Glutamatergic neuron (in vitro differentiated cells): ENCODE results near the gene FARS2. TPM values are rescaled to one million over a fixed set of nuclear protein-coding genes. Genes with fewer than 3 reads are reported as not detected.

Experiments
- DNase-seq: peaks from one replicate; pipeline ENCODE4 v3.0.0; 2022
- H3K27ac Mint-ChIP-seq: one replicate; pipeline ENCODE4 v1.8.0; 2020; ENCODE audit warnings: mild to moderate bottlenecking, mixed read lengths, inconsistent platforms; ENCODE audit not compliant: unreplicated experiment
- H3K27me3 Mint-ChIP-seq: one replicate; pipeline ENCODE4 v1.8.0; 2020; ENCODE audit warnings: mild to moderate bottlenecking, moderate library complexity, mixed read lengths, inconsistent platforms; ENCODE audit not compliant: unreplicated experiment
- H3K36me3 Mint-ChIP-seq: one replicate; pipeline ENCODE4 v1.8.0; 2020; ENCODE audit warnings: mild to moderate bottlenecking, mixed read lengths, inconsistent platforms; ENCODE audit not compliant: unreplicated experiment
- H3K4me1 Mint-ChIP-seq: one replicate; pipeline ENCODE4 v1.8.0; 2020; ENCODE audit warnings: mild to moderate bottlenecking, low read depth, mixed read lengths, inconsistent platforms; ENCODE audit not compliant: unreplicated experiment
- H3K4me3 Mint-ChIP-seq: one replicate; pipeline ENCODE4 v1.8.0; 2020; ENCODE audit warnings: mild to moderate bottlenecking, mixed read lengths, inconsistent platforms; ENCODE audit not compliant: unreplicated experiment
- H3K9me3 Mint-ChIP-seq: one replicate; pipeline ENCODE4 v1.8.0; 2020; ENCODE audit warnings: mild to moderate bottlenecking, moderate library complexity, mixed read lengths, inconsistent platforms; ENCODE audit not compliant: unreplicated experiment
- CTCF ChIP-seq: fragments of 200-600 bp; sonication (generic); IDR thresholded peaks from one replicate; pipeline ENCODE4 v1.5.0; 2021; ENCODE audit not compliant: partially characterized antibody, unreplicated experiment
- total RNA-seq: library from RNA; stranded (reverse); fragmentation: NEBNext Ultra II Directional; extraction: Animal tissue kit (Norgen Biotek cat#: 25700); gene quantifications from one replicate; pipeline ENCODE4 v1.2.1, GENCODE V29; 2021; ENCODE audit not compliant: unreplicated experiment

FARS2 gene
- total RNA-seq, 1 donor from 2014 or later: 14.2 TPM

GRCh38 chr6:5809450-5809849 lies 548.1 kb downstream of the FARS2 start:
- no peak for TF ChIP-seq CTCF
- Mint-ChIP-seq H3K27me3 (peaks cover 16% of the 10 kb centered on the region), H3K36me3 (peaks cover 55% of the 10 kb centered on the region), H3K9me3 (peaks cover 27% of the 10 kb centered on the region), H3K4me1 (no peaks in the 10 kb centered on the region), H3K27ac (no peak overlapping the region), H3K4me3 (no peak overlapping the region)
- no peak for DNase-seq

- Mint-ChIP-seq H3K4me3 (no peak overlapping the region), H3K27me3 (peaks cover 16% of the 10 kb centered on the region), H3K27ac (no peak overlapping the region), H3K9me3 (peaks cover 23% of the 10 kb centered on the region), H3K36me3 (peaks cover 42% of the 10 kb centered on the region), H3K4me1 (no peaks in the 10 kb centered on the region)
- no peak for TF ChIP-seq CTCF
- no peak for DNase-seq
These were observed 550.7 kb downstream of the FARS2 start for GRCh38 chr6:5811997-5812396.

- peaks cover 16% of the 10 kb centered on the region for H3K9me3 Mint-ChIP-seq
- no peaks in the 10 kb centered on the region for H3K4me1 Mint-ChIP-seq
These were observed 552.3 kb downstream of the FARS2 start for GRCh38 chr6:5813625-5814027.

GRCh38 chr6:5814116-5814515 lies 552.8 kb downstream of the FARS2 start:
- DNase-seq: no peak
- H3K36me3 Mint-ChIP-seq: peaks cover 35% of the 10 kb centered on the region
- no peak overlapping the region for H3K27ac Mint-ChIP-seq
- peaks cover 16% of the 10 kb centered on the region for H3K9me3 Mint-ChIP-seq
- no peak overlapping the region for H3K4me3 Mint-ChIP-seq
- peaks cover 16% of the 10 kb centered on the region for H3K27me3 Mint-ChIP-seq
- H3K4me1 Mint-ChIP-seq: no peaks in the 10 kb centered on the region
- no peak for TF ChIP-seq CTCF

More at GRCh38 chr6:5813625-5814027, 552.3 kb downstream of the FARS2 start:
- Mint-ChIP-seq H3K27me3 (peaks cover 16% of the 10 kb centered on the region), H3K4me3 (no peak overlapping the region), H3K27ac (no peak overlapping the region), H3K36me3 (peaks cover 35% of the 10 kb centered on the region)
- no peak for TF ChIP-seq CTCF
- no peak for DNase-seq

- Mint-ChIP-seq H3K9me3 (peaks cover 14% of the 10 kb centered on the region), H3K4me3 (no peak overlapping the region), H3K27ac (no peak overlapping the region), H3K27me3 (peaks cover 16% of the 10 kb centered on the region), H3K4me1 (no peaks in the 10 kb centered on the region), H3K36me3 (peaks cover 33% of the 10 kb centered on the region)
- TF ChIP-seq CTCF: no peak
- DNase-seq: no peak
These were observed 553.6 kb downstream of the FARS2 start for GRCh38 chr6:5814901-5815300.
